IMR-90 (cell line): ENCODE measurements around the gene TRIM33. TPM values are rescaled to one million over a fixed set of nuclear protein-coding genes. Genes with fewer than 3 reads are reported as not detected.

ENCODE experiments used
- ATAC-seq: fragments of 200-7000 bp; cut with Tn5 transposase; 2 replicates; pipeline ENCODE4 v1.9.1; 2020; ENCODE audit warnings: low read depth, mild to moderate bottlenecking, moderate library complexity
- BruUV-seq: library from RNA; stranded (reverse); fragments of 400-500 nt; replicated peaks from 2 replicates; lab custom pipeline; 2021; lab: Mats Ljungman, UMichigan
- CTCF ChIA-PET: fragments of 300-600 bp; formaldehyde crosslinking; extraction: SDS; loops from one replicate; lab custom pipeline; 2021; ENCODE audit warnings: antibody characterized with exemption; lab: Yijun Ruan, JAX
- POLR2A ChIA-PET: fragments of 300-600 bp; sonication (Branson Sonifier 250); formaldehyde crosslinking; loops from one replicate; lab custom pipeline; 2022; ENCODE audit warnings: antibody characterized with exemption; ENCODE audit not compliant: unreplicated experiment; lab: Charles Lee
- DNase-seq: peaks from one replicate; pipeline ENCODE4 v3.0.0; 2013
- H2AFZ ChIP-seq: replicated peaks from 2 replicates; pipeline ENCODE3; 2013; ENCODE audit warnings: low read length, mild to moderate bottlenecking; ENCODE audit not compliant: poor library complexity
- H2AK5ac ChIP-seq: 2 replicates; pipeline ENCODE4 v1.6.1; 2013; ENCODE audit warnings: low read depth, low read length, inconsistent platforms
- H2AK9ac ChIP-seq: replicated peaks from 2 replicates; pipeline ENCODE3; 2013; ENCODE audit warnings: mild to moderate bottlenecking, low read depth, low read length, moderate library complexity; ENCODE audit not compliant: poor library complexity
- H2BK120ac ChIP-seq: 2 replicates; pipeline ENCODE4 v1.6.1; 2013; ENCODE audit warnings: low read depth, low read length, inconsistent platforms
- H2BK15ac ChIP-seq: 3 replicates; pipeline ENCODE4 v1.6.1; 2013; ENCODE audit warnings: low read depth, low read length, inconsistent platforms
- H2BK20ac ChIP-seq: 2 replicates; pipeline ENCODE4 v1.6.1; 2013; ENCODE audit warnings: low read depth, mild to moderate bottlenecking, inconsistent platforms, low read length, moderate library complexity
- H2BK5ac ChIP-seq: 2 replicates; pipeline ENCODE4 v1.6.1; 2013; ENCODE audit warnings: mild to moderate bottlenecking, low read depth, low read length, inconsistent platforms; ENCODE audit not compliant: poor library complexity, severe bottlenecking
- H3K14ac ChIP-seq: replicated peaks from 2 replicates; pipeline ENCODE4 v1.6.1; 2013; ENCODE audit warnings: low read depth, low read length, inconsistent platforms
- H3K18ac ChIP-seq: 2 replicates; pipeline ENCODE4 v1.6.1; 2013; ENCODE audit warnings: low read depth, low read length, control low read depth
- H3K23ac ChIP-seq: 2 replicates; pipeline ENCODE4 v1.6.1; 2013; ENCODE audit warnings: low read depth, low read length, inconsistent platforms
- H3K27ac ChIP-seq: 2 replicates; pipeline ENCODE4 v1.5.1; 2013; ENCODE audit warnings: mild to moderate bottlenecking, control low read depth, low read length; ENCODE audit not compliant: insufficient read depth
- H3K27me3 ChIP-seq: 2 replicates; pipeline ENCODE4 v1.6.1; 2013; ENCODE audit warnings: low read length; ENCODE audit not compliant: control insufficient read depth, insufficient read depth
- H3K36me3 ChIP-seq: 2 replicates; pipeline ENCODE4 v1.6.1; 2013; ENCODE audit warnings: low read length, mixed read lengths; ENCODE audit not compliant: control insufficient read depth, insufficient read depth
- H3K4ac ChIP-seq: 2 replicates; pipeline ENCODE4 v1.6.1; 2013; ENCODE audit warnings: low read depth, low read length, inconsistent platforms
- H3K4me1 ChIP-seq: 2 replicates; pipeline ENCODE4 v1.6.1; 2013; ENCODE audit warnings: low read length, mixed read lengths; ENCODE audit not compliant: control insufficient read depth, insufficient read depth
- H3K4me2 ChIP-seq: 2 replicates; pipeline ENCODE4 v1.6.1; 2013; ENCODE audit warnings: low read depth, mild to moderate bottlenecking, control low read depth, low read length, moderate library complexity
- H3K4me3 ChIP-seq: 2 replicates; pipeline ENCODE4 v1.5.1; 2013; ENCODE audit warnings: low read depth, mild to moderate bottlenecking, control low read depth, low read length, moderate library complexity; ENCODE audit not compliant: insufficient read depth
- H3K56ac ChIP-seq: 2 replicates; pipeline ENCODE4 v1.6.1; 2013; ENCODE audit warnings: low read length, inconsistent platforms; ENCODE audit not compliant: insufficient read depth; ENCODE audit errors: extremely low read depth
- H3K79me1 ChIP-seq, 2 experiments: 2 replicates each; pipeline ENCODE4 v1.6.1; 2013; ENCODE audit warnings: low read length in 2 of 2, inconsistent platforms in 1 of 2, low read depth in 1 of 2
- H3K9ac ChIP-seq: 2 replicates; pipeline ENCODE4 v1.6.1; 2013; ENCODE audit warnings: low read depth, low read length, control low read depth
- H3K9me1 ChIP-seq: 2 replicates; pipeline ENCODE4 v1.6.1; 2013; ENCODE audit warnings: low read length, inconsistent platforms; ENCODE audit not compliant: insufficient read depth
- H3K9me3 ChIP-seq: 2 replicates; pipeline ENCODE4 v1.6.1; 2013; ENCODE audit warnings: low read length; ENCODE audit not compliant: control insufficient read depth, insufficient read depth
- H4K20me1 ChIP-seq: 2 replicates; pipeline ENCODE4 v1.6.1; 2013; ENCODE audit warnings: low read length, inconsistent platforms; ENCODE audit not compliant: insufficient read depth
- H4K5ac ChIP-seq: 2 replicates; pipeline ENCODE4 v1.6.1; 2013; ENCODE audit warnings: mild to moderate bottlenecking, low read depth, low read length, control low read depth
- H4K8ac ChIP-seq, 2 experiments: 2 replicates each; pipeline ENCODE4 v1.6.1; 2013; ENCODE audit warnings: low read depth in 2 of 2, low read length in 2 of 2, control low read depth in 1 of 2, inconsistent platforms in 1 of 2
- H4K91ac ChIP-seq: 2 replicates; pipeline ENCODE4 v1.6.1; 2013; ENCODE audit warnings: low read depth, low read length, inconsistent platforms; ENCODE audit not compliant: insufficient read depth
- BHLHE40 ChIP-seq: fragments of 150-350 bp; IDR thresholded peaks from 2 replicates; pipeline ENCODE4 v1.6.1; 2016; ENCODE audit warnings: mild to moderate bottlenecking, low read depth, low read length
- CHD1 ChIP-seq: IDR thresholded peaks from 2 replicates; pipeline ENCODE4 v1.6.1; 2012; ENCODE audit warnings: low read depth, low read length, improper control_type of control experiment
- CTCF ChIP-seq: conservative IDR thresholded peaks from 2 replicates; pipeline ENCODE4 v1.5.1; 2012; ENCODE audit warnings: mild to moderate bottlenecking, low read depth, low read length, improper control_type of control experiment
- MAFK ChIP-seq: IDR thresholded peaks from 2 replicates; pipeline ENCODE4 v1.6.1; 2012; ENCODE audit warnings: low read depth, low read length, improper control_type of control experiment
- MAZ ChIP-seq: IDR thresholded peaks from 2 replicates; pipeline ENCODE4 v1.6.1; 2012; ENCODE audit warnings: low read depth, mild to moderate bottlenecking, low read length, improper control_type of control experiment, moderate library complexity, borderline replicate concordance
- NFE2L2 ChIP-seq: fragments of 150-350 bp; IDR thresholded peaks from 2 replicates; pipeline ENCODE4 v1.6.1; 2016; ENCODE audit warnings: low read depth, mild to moderate bottlenecking, low read length
- RAD21 ChIP-seq: IDR thresholded peaks from 2 replicates; pipeline ENCODE4 v1.6.1; 2012; ENCODE audit warnings: low read length, improper control_type of control experiment
- USF2 ChIP-seq: fragments of 150-350 bp; IDR thresholded peaks from 2 replicates; pipeline ENCODE4 v1.6.1; 2017; ENCODE audit warnings: mild to moderate bottlenecking, antibody characterized with exemption, low read length, low read depth
- WGBS, 2 experiments: methylation state at CpG; one replicate each; pipeline versions ENCODE4 v1.1.5 to v1.1.7; 2013; ENCODE audit warnings: missing lambda C conversion rate in 2 of 2; ENCODE audit not compliant: insufficient read length in 1 of 2; ENCODE audit errors: extremely low coverage in 2 of 2; 5-methylcytosine and 5-hydroxymethylcytosine counted together
- dilution Hi-C: fragments of 300-500 bp; cut with HindIII; formaldehyde crosslinking; loops from one replicate; pipeline ENCODE4 v1.14.3; 2018; ENCODE audit warnings: low sequenced_read_pairs; ENCODE audit not compliant: unreplicated experiment
- in situ Hi-C: fragments of 300-500 bp; cut with MboI; formaldehyde crosslinking; loops from 3 replicates; pipeline ENCODE4 v1.14.3; 2019; ENCODE audit warnings: low sequenced_read_pairs, inconsistent platforms, mixed read lengths
- intact Hi-C: fragments of 100-400 bp; cut with micrococcal nuclease; formaldehyde crosslinking; loops from 2 replicates; pipeline ENCODE4 v1.10.0; 2022
- polyA plus RNA-seq, 3 experiments: library from polyadenylated mRNA; depleted of rRNA; stranded (reverse); fragments of >200 nt; gene quantifications; 2 replicates each; pipeline ENCODE4 v1.2.3, GENCODE V29; 2012; ENCODE audit warnings: low replicate concordance in 1 of 3
- total RNA-seq: library from RNA; depleted of rRNA; stranded (reverse); fragments of >200 nt; gene quantifications from 2 replicates; pipeline ENCODE4 v1.2.3, GENCODE V29; 2012

TRIM33 gene
- total and polyA plus RNA-seq, 2 of the 4 experiments (the other 2 are of a cell fraction) = 9.5 to 40.1 TPM

GRCh38 chr1:114352797-114353196 is 158.2 kb downstream of the TRIM33 start:
- CTCF ChIA-PET = interaction anchor here (0.8 kb wide), 1 partner anchor 9 kb away, joined by 3 read pairs; no protein-coding TSS in a partner anchor
- Histone ChIP-seq H3K18ac (no peak overlapping the region), H3K56ac (no peak overlapping the region), H4K8ac (no peak overlapping the region), H2BK120ac (no peak overlapping the region), H3K23ac (no peak overlapping the region), H2AFZ (no peak overlapping the region), H3K36me3 (no peaks in the 10 kb centered on the region), H2AK5ac (no peak overlapping the region), H2BK15ac (no peak overlapping the region), H3K9me3 (no peaks in the 10 kb centered on the region), H3K14ac (no peak overlapping the region), H3K4me3 (no peak overlapping the region), H4K91ac (no peak overlapping the region), H2BK20ac (no peak overlapping the region), H3K9ac (no peak overlapping the region), H3K79me1 (no peaks in the 10 kb centered on the region), H3K27ac (no peak overlapping the region), H3K4me2 (no peak overlapping the region), H4K20me1 (no peaks in the 10 kb centered on the region), H3K9me1 (no peaks in the 10 kb centered on the region), H3K4ac (no peak overlapping the region), H3K4me1 (peaks cover 4% of the 10 kb centered on the region; the same call in 1 of the 2 replicates), H3K27me3 (peaks cover 5% of the 10 kb centered on the region; the same call in 1 of the 2 replicates), H4K5ac (no peak overlapping the region), H2BK5ac (no peak overlapping the region), H2AK9ac (no peak overlapping the region)
- POLR2A ChIA-PET = no interaction called here
- TF ChIP-seq CHD1 (no peak), USF2 (no peak), BHLHE40 (no peak), CTCF (no peak), MAFK (no peak), NFE2L2 (no peak), MAZ (no peak), RAD21 (no peak)
- in situ Hi-C loops (no loop called here), intact Hi-C loops (no loop called here), dilution Hi-C loops (no loop called here)
- DNase-seq = no peak
- 25% methylated on average over 1 of the region's 6 CpGs; no CpG with 5 or more reads in 1 of the 2 experiments for WGBS, 2 experiments
- ATAC-seq = peak; percentile 79
- BruUV-seq = no TSS peak
